ENCODE results near the gene CCDC194. TPM values are rescaled to one million over a fixed set of nuclear protein-coding genes. Genes with fewer than 3 reads are reported as not detected.

The CCDC194 gene
- not detected for total RNA-seq

- H3K4me3 ChIP-seq: no peak within 1 kb of the TSS
- H3K9me3 ChIP-seq: no peaks in the 10 kb centered on the region
- no peak for DNase-seq (ENCODE audit: low spot score in 2 of 2)
- peaks cover 22% of the 10 kb centered on the region for H3K4me1 ChIP-seq
- H3K27ac ChIP-seq: no peak within 1 kb of the TSS
- peaks cover 14% of the 10 kb centered on the region for H3K27me3 ChIP-seq
- no peaks in the 10 kb centered on the region for H3K36me3 ChIP-seq
- TF ChIP-seq POLR2A (IDR thresholded peaks at IDR 0.05): no peak
- TF ChIP-seq CTCF (IDR thresholded peaks at IDR 0.05): no peak
- TF ChIP-seq POLR2AphosphoS5 (IDR thresholded peaks at IDR 0.05): no peak
- no peak for TF ChIP-seq EP300 (IDR thresholded peaks at IDR 0.05)
- 59% methylated on average over 15 of the region's 41 CpGs for WGBS
Measured at GRCh38 chr19:17393914-17394313, at the start of gene CCDC194. TSS of gene CCDC194 (minus strand) at chr19:17394196. CDS start at chr19:17394158, 38 bp downstream.

GRCh38 chr19:17441241-17442021, 47.4 kb upstream of the CCDC194 start:
- Histone ChIP-seq H3K4me3 (no peak overlapping the region), H3K9me3 (no peaks in the 10 kb centered on the region), H3K36me3 (no peaks in the 10 kb centered on the region), H3K27ac (no peak overlapping the region), H3K27me3 (no peaks in the 10 kb centered on the region), H3K4me1 (no peaks in the 10 kb centered on the region)
- WGBS: 29% methylated on average over 8 of the region's 8 CpGs
- no peak for DNase-seq (ENCODE audit: low spot score in 2 of 2)
- TF ChIP-seq EP300 (IDR thresholded peaks at IDR 0.05) (no peak), CTCF (IDR thresholded peaks at IDR 0.05) (peak in 1 of 2 donors; percentile 14)

GRCh38 chr19:17436874-17437267, 42.9 kb upstream of the CCDC194 start:
- Histone ChIP-seq H3K27me3 (no peaks in the 10 kb centered on the region), H3K4me3 (no peak overlapping the region), H3K36me3 (no peaks in the 10 kb centered on the region), H3K9me3 (no peaks in the 10 kb centered on the region), H3K27ac (no peak overlapping the region), H3K4me1 (no peaks in the 10 kb centered on the region)
- 86% methylated on average over 5 of the region's 7 CpGs for WGBS
- DNase-seq (ENCODE audit: low spot score in 2 of 2): no peak
- TF ChIP-seq POLR2A (IDR thresholded peaks at IDR 0.05): no peak
- no peak for TF ChIP-seq POLR2AphosphoS5 (IDR thresholded peaks at IDR 0.05)
- TF ChIP-seq CTCF (IDR thresholded peaks at IDR 0.05): no peak
- no peak for TF ChIP-seq EP300 (IDR thresholded peaks at IDR 0.05)

- Histone ChIP-seq H3K27ac (no peak overlapping the region), H3K4me1 (no peaks in the 10 kb centered on the region), H3K9me3 (no peaks in the 10 kb centered on the region), H3K27me3 (no peaks in the 10 kb centered on the region), H3K36me3 (no peaks in the 10 kb centered on the region), H3K4me3 (no peak overlapping the region)
- no peak for DNase-seq (ENCODE audit: low spot score in 2 of 2)
- WGBS: 96% methylated on average over 24 of the region's 25 CpGs
- TF ChIP-seq CTCF (IDR thresholded peaks at IDR 0.05): no peak
- TF ChIP-seq POLR2AphosphoS5 (IDR thresholded peaks at IDR 0.05): no peak
- no peak for TF ChIP-seq POLR2A (IDR thresholded peaks at IDR 0.05)
- no peak for TF ChIP-seq EP300 (IDR thresholded peaks at IDR 0.05)
Measured at GRCh38 chr19:17436094-17436873, 42.3 kb upstream of the CCDC194 start.

GRCh38 chr19:17435218-17435617, 41.2 kb upstream of the CCDC194 start:
- Histone ChIP-seq H3K4me1 (no peaks in the 10 kb centered on the region), H3K27me3 (no peaks in the 10 kb centered on the region), H3K36me3 (no peaks in the 10 kb centered on the region), H3K27ac (no peak overlapping the region), H3K9me3 (no peaks in the 10 kb centered on the region), H3K4me3 (no peak overlapping the region)
- DNase-seq (ENCODE audit: low spot score in 2 of 2): no peak
- 84% methylated on average over 7 of the region's 7 CpGs for WGBS
- TF ChIP-seq POLR2A (IDR thresholded peaks at IDR 0.05) (no peak), EP300 (IDR thresholded peaks at IDR 0.05) (no peak), CTCF (IDR thresholded peaks at IDR 0.05) (no peak), POLR2AphosphoS5 (IDR thresholded peaks at IDR 0.05) (no peak)

Measured in suprapubic skin (tissue), 4 donors.